Hepatocyte (in vitro differentiated cells): ENCODE measurements around the gene RAET1L. TPM values are rescaled to one million over a fixed set of nuclear protein-coding genes. Genes with fewer than 3 reads are reported as not detected.

ENCODE experiments used
- DNase-seq: peaks from one replicate; pipeline ENCODE4 v3.0.0-alpha.2; 2016; ENCODE audit warnings: low spot score
- H2AFZ ChIP-seq: fragments of 200-600 bp; sonication (generic); 2 replicates; pipeline ENCODE4 v1.6.0; 2016; ENCODE audit warnings: antibody characterized with exemption, mild to moderate bottlenecking
- H3K27ac ChIP-seq: fragments of 200-600 bp; sonication (generic); 2 replicates; pipeline ENCODE4 v1.5.1; 2016; ENCODE audit warnings: mild to moderate bottlenecking
- H3K27me3 ChIP-seq: fragments of 200-600 bp; sonication (generic); 2 replicates; pipeline ENCODE4 v1.6.1; 2016
- H3K36me3 ChIP-seq: fragments of 200-600 bp; sonication (generic); replicated peaks from 2 replicates; pipeline ENCODE4 v1.5.1; 2016; ENCODE audit warnings: low read depth; ENCODE audit not compliant: insufficient read depth
- H3K4me1 ChIP-seq: fragments of 200-600 bp; sonication (generic); 2 replicates; pipeline ENCODE4 v1.5.1; 2016; ENCODE audit warnings: mild to moderate bottlenecking, moderate library complexity; ENCODE audit not compliant: insufficient read depth
- H3K4me2 ChIP-seq: fragments of 200-600 bp; sonication (generic); 2 replicates; pipeline ENCODE4 v1.6.0; 2016
- H3K4me3 ChIP-seq: fragments of 200-600 bp; sonication (generic); 2 replicates; pipeline ENCODE4 v1.5.1; 2016; ENCODE audit warnings: mild to moderate bottlenecking
- H3K79me2 ChIP-seq: fragments of 200-600 bp; sonication (generic); 2 replicates; pipeline ENCODE4 v1.6.0; 2017; ENCODE audit warnings: mild to moderate bottlenecking
- H3K9me2 ChIP-seq: fragments of 200-600 bp; sonication (generic); replicated peaks from 2 replicates; pipeline ENCODE4 v1.6.0; 2017; ENCODE audit warnings: mild to moderate bottlenecking; ENCODE audit not compliant: insufficient read depth
- H3K9me3 ChIP-seq: fragments of 200-600 bp; sonication (generic); 2 replicates; pipeline ENCODE4 v1.5.1; 2016; ENCODE audit warnings: low read depth, mild to moderate bottlenecking
- H4K20me1 ChIP-seq: fragments of 200-600 bp; sonication (generic); 2 replicates; pipeline ENCODE4 v1.6.0; 2016; ENCODE audit warnings: mild to moderate bottlenecking; ENCODE audit not compliant: insufficient read depth, poor library complexity, severe bottlenecking
- EZH2 ChIP-seq: fragments of 200-600 bp; sonication (generic); IDR thresholded peaks from 2 replicates; pipeline ENCODE4 v1.6.1; 2016; ENCODE audit warnings: antibody characterized with exemption, mild to moderate bottlenecking, borderline replicate concordance
- EZH2phosphoT487 ChIP-seq: fragments of 200-600 bp; sonication (generic); IDR thresholded peaks from one replicate; pipeline ENCODE4 v1.6.1; 2018; ENCODE audit warnings: antibody characterized with exemption, mild to moderate bottlenecking, low read depth, moderate library complexity; ENCODE audit not compliant: unreplicated experiment, severe bottlenecking
- WGBS: methylation state at CpG from one replicate; pipeline ENCODE4 v1.1.6; 2016; ENCODE audit warnings: low lambda C conversion rate; ENCODE audit errors: missing lambda C conversion rate; 5-methylcytosine and 5-hydroxymethylcytosine counted together
- polyA plus RNA-seq: library from polyadenylated mRNA; unstranded; fragments of >200 nt; fragmentation: Nextera tagmentation; extraction: Ambion mirVana; gene quantifications from 2 replicates; pipeline ENCODE4 v1.2.1, GENCODE V29; 2016
- total RNA-seq: library from RNA; depleted of rRNA; stranded (reverse); fragments of >200 nt; gene quantifications from 2 replicates; pipeline ENCODE4 v1.2.3, GENCODE V29; 2014
- TF ChIP-seq, protein P1 (sequence below): fragments of 200-600 bp; sonication (generic); IDR thresholded peaks from 2 replicates; pipeline ENCODE4 v1.5.1; 2016; ENCODE audit warnings: antibody characterized with exemption, mild to moderate bottlenecking; ENCODE audit not compliant: poor library complexity

RAET1L gene
- total and polyA plus RNA-seq, 2 experiments from 2014 or later = not detected

DNA sequence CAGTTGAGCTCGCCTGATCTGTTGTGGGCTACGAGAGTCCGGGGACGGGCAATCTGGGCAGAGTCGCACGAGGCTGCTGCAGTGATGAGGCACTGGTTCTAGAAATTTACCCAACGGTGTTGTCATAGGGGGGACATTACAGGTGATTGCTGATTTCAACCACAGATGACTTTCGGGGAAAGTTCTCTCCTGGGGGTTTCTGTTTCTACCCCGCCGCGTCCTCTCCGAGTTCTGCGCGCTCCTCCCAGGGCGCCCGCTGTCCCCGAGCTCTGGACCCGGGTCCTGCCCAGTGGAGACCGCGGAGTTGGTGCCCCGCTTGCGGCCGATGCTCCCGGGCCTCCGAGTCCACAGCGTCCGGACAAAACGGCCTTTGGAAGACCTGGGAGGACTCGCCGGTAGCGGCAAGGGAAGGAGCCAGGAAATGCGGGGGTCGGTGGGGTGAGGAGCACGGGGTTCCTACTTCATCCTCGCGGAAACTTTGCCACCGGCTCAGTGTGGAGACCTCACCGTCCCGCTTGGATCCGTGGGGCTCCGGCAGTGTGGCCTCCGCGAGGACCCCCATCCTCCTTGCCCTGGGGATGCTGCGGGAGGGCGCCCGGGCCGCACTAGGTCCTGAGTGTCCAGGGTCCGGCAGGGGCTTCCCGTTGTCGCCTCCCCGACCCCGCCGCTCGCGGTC lies 12.3 kb upstream of the RAET1L start:
- DNase-seq = no peak
- H3K4me3 ChIP-seq = no peak overlapping the region
- H3K27ac ChIP-seq = no peak overlapping the region
- no peaks in the 10 kb centered on the region for H3K9me3 ChIP-seq
- no peaks in the 10 kb centered on the region for H3K79me2 ChIP-seq
- H2AFZ ChIP-seq = no peak overlapping the region
- no peaks in the 10 kb centered on the region for H3K36me3 ChIP-seq
- TF ChIP-seq EZH2phosphoT487 (no peak), EZH2 (peak; percentile 83)
- TF ChIP-seq, protein P1, sequence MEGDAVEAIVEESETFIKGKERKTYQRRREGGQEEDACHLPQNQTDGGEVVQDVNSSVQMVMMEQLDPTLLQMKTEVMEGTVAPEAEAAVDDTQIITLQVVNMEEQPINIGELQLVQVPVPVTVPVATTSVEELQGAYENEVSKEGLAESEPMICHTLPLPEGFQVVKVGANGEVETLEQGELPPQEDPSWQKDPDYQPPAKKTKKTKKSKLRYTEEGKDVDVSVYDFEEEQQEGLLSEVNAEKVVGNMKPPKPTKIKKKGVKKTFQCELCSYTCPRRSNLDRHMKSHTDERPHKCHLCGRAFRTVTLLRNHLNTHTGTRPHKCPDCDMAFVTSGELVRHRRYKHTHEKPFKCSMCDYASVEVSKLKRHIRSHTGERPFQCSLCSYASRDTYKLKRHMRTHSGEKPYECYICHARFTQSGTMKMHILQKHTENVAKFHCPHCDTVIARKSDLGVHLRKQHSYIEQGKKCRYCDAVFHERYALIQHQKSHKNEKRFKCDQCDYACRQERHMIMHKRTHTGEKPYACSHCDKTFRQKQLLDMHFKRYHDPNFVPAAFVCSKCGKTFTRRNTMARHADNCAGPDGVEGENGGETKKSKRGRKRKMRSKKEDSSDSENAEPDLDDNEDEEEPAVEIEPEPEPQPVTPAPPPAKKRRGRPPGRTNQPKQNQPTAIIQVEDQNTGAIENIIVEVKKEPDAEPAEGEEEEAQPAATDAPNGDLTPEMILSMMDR = no peak
- no peaks in the 10 kb centered on the region for H3K9me2 ChIP-seq
- 7% methylated on average over 46 of the region's 55 CpGs for WGBS
- H3K27me3 ChIP-seq = peaks cover 95% of the 10 kb centered on the region
- peak overlapping the region; percentile 70 for H3K4me2 ChIP-seq
- H4K20me1 ChIP-seq = no peaks in the 10 kb centered on the region
- H3K4me1 ChIP-seq = no peaks in the 10 kb centered on the region

DNA sequence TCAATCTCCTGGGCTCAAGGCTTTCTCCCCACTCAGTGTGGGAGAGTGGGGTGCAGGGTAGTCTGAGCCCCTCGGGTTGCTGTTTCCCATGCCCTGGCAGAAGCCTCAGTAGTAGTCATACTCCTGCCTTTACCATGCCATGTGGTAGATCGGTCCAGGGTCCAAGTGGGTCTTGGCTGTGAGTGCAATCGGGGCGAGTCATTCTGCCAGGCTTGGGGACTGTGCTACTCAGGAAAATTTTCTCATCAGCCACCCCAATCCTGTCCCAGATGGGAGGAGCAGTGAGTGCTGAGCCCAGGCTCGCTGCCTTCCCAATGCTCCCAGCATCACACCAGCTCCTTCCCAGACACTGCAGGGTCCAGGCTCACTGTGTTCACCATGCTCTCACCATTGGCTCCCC lies 10.7 kb upstream of the RAET1L start:
- H3K9me2 ChIP-seq = no peaks in the 10 kb centered on the region
- H3K4me2 ChIP-seq = no peak overlapping the region
- H2AFZ ChIP-seq = no peak overlapping the region
- H3K79me2 ChIP-seq = no peaks in the 10 kb centered on the region
- DNase-seq = no peak
- no peaks in the 10 kb centered on the region for H4K20me1 ChIP-seq
- TF ChIP-seq EZH2 (no peak), EZH2phosphoT487 (no peak)
- TF ChIP-seq, protein P1 = no peak
- WGBS = 72% methylated on average over 5 of the region's 5 CpGs
- H3K4me1 ChIP-seq = no peaks in the 10 kb centered on the region
- no peak overlapping the region for H3K4me3 ChIP-seq
- no peak overlapping the region for H3K27ac ChIP-seq
- no peaks in the 10 kb centered on the region for H3K9me3 ChIP-seq
- peaks cover 85% of the 10 kb centered on the region for H3K27me3 ChIP-seq
- no peaks in the 10 kb centered on the region for H3K36me3 ChIP-seq

DNA sequence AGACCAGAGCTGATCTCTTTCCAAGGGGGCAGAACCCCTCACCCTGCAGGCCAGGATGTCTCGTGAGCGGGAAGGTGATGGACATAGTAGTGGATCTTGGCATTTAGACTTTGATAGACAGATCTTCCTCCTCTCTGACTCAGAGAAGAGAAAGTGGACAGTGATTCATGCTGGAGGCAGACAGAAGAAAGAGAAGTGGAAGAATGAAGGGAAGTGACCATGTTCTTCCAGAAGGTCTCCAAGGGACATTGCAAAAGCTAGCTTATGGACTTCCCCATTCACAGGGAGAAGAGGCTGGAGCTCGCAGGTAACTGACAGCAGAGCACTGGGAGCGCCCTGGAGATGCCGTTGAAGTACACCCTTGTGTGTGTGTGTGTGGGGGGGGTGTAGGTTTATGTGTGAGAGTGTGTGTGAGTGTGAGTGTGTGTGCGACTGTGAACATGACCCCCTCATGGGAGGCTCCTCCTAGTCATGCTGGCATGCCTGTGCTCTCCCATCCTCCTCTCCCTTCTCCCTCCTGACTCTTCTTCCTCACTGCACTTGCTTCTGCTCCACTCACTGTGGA lies 8.0 kb upstream of the RAET1L start:
- Histone ChIP-seq H3K36me3 (no peaks in the 10 kb centered on the region), H3K9me2 (no peaks in the 10 kb centered on the region), H3K27me3 (peaks cover 73% of the 10 kb centered on the region), H3K4me3 (no peak overlapping the region), H3K79me2 (no peaks in the 10 kb centered on the region), H3K4me2 (no peak overlapping the region), H2AFZ (no peak overlapping the region), H3K9me3 (no peaks in the 10 kb centered on the region), H4K20me1 (no peaks in the 10 kb centered on the region), H3K4me1 (no peaks in the 10 kb centered on the region), H3K27ac (no peak overlapping the region)
- no peak for DNase-seq
- 89% methylated on average over 6 of the region's 6 CpGs for WGBS
- no peak for TF ChIP-seq EZH2phosphoT487
- TF ChIP-seq, protein P1 = no peak
- no peak for TF ChIP-seq EZH2
